GM12878 (cell line): Measurements from ENCODE around the gene ZGLP1. TPM values are rescaled to one million over a fixed set of nuclear protein-coding genes. Genes with fewer than 3 reads are reported as not detected.
A peak's percentile ranks its signal among the peaks of the same experiment; 100 is the strongest.

Experiments used
- BRCA1 ChIP-seq: IDR thresholded peaks from 2 replicates; pipeline ENCODE4 v1.6.1; 2011; ENCODE audit warnings: low read depth, low read length, improper control_type of control experiment
- CBX3 ChIP-seq: fragments of 200-600 bp; sonication (generic); IDR thresholded peaks from 2 replicates; pipeline ENCODE4 v1.6.1; 2016; ENCODE audit warnings: low read depth, borderline replicate concordance
- CHD2 ChIP-seq: IDR thresholded peaks from 2 replicates; pipeline ENCODE4 v1.6.1; 2011; ENCODE audit warnings: low read depth, low read length, improper control_type of control experiment, borderline replicate concordance
- FOS ChIP-seq: IDR thresholded peaks from 3 replicates; pipeline ENCODE4 v1.6.1; 2011; ENCODE audit warnings: borderline replicate concordance; ENCODE audit not compliant: insufficient read length; ENCODE audit errors: extremely low read depth
- GATAD2B ChIP-seq: fragments of 450-650 bp; conservative IDR thresholded peaks from 2 replicates; pipeline ENCODE4 v1.6.1; 2017; ENCODE audit warnings: low read depth, mild to moderate bottlenecking, moderate library complexity
- HDAC6 ChIP-seq: fragments of 200-600 bp; sonication (generic); IDR thresholded peaks from one replicate; pipeline ENCODE4 v1.8.0; 2017; ENCODE audit warnings: antibody characterized with exemption; ENCODE audit not compliant: unreplicated experiment
- IKZF1 ChIP-seq: fragments of 450-650 bp; conservative IDR thresholded peaks from 2 replicates; pipeline ENCODE4 v1.6.1; 2017; ENCODE audit warnings: antibody characterized with exemption, mild to moderate bottlenecking
- JUNB ChIP-seq: IDR thresholded peaks from 2 replicates; pipeline ENCODE4 v1.6.1; 2016; ENCODE audit warnings: antibody characterized with exemption, mild to moderate bottlenecking
- KAT2A ChIP-seq: conservative IDR thresholded peaks from 2 replicates; pipeline ENCODE4 v1.6.1; 2011; ENCODE audit warnings: low read depth, low read length; ENCODE audit not compliant: control insufficient read depth
- MLLT1 ChIP-seq: fragments of 450-650 bp; IDR thresholded peaks from 2 replicates; pipeline ENCODE4 v1.6.1; 2016; ENCODE audit warnings: mild to moderate bottlenecking
- MTA3 ChIP-seq: IDR thresholded peaks from 2 replicates; pipeline ENCODE4 v1.6.1; 2012; ENCODE audit warnings: low read length, inconsistent platforms, borderline replicate concordance
- NBN ChIP-seq: fragments of 450-650 bp; IDR thresholded peaks from 2 replicates; pipeline ENCODE4 v1.6.1; 2016
- NFIC ChIP-seq: IDR thresholded peaks from 2 replicates; pipeline ENCODE4 v1.6.1; 2012; ENCODE audit warnings: low read depth, mild to moderate bottlenecking, inconsistent platforms, low read length, moderate library complexity
- NR2C1 ChIP-seq: fragments of 450-650 bp; IDR thresholded peaks from 2 replicates; pipeline ENCODE4 v1.6.1; 2017; ENCODE audit warnings: antibody characterized with exemption, mild to moderate bottlenecking, moderate library complexity
- PAX8 ChIP-seq: fragments of 450-650 bp; IDR thresholded peaks from 2 replicates; pipeline ENCODE4 v1.6.1; 2017; ENCODE audit warnings: mild to moderate bottlenecking, moderate library complexity
- PBX3 ChIP-seq: IDR thresholded peaks from 2 replicates; pipeline ENCODE4 v1.6.1; 2011; ENCODE audit warnings: mild to moderate bottlenecking, low read depth, low read length, moderate library complexity; ENCODE audit not compliant: insufficient replicate concordance
- PML ChIP-seq: IDR thresholded peaks from 2 replicates; pipeline ENCODE4 v1.6.1; 2012; ENCODE audit warnings: low read length, inconsistent platforms
- RAD21 ChIP-seq: IDR thresholded peaks from 2 replicates; pipeline ENCODE4 v1.6.1; 2011; ENCODE audit warnings: mild to moderate bottlenecking, low read depth, low read length, moderate library complexity; ENCODE audit not compliant: insufficient read depth
- RAD51 ChIP-seq: fragments of 450-650 bp; IDR thresholded peaks from 2 replicates; pipeline ENCODE4 v1.6.1; 2016; ENCODE audit warnings: moderate library complexity, mild to moderate bottlenecking, inconsistent platforms
- RB1 ChIP-seq: fragments of 450-650 bp; formaldehyde crosslinking; IDR thresholded peaks from 2 replicates; pipeline ENCODE4 v1.6.1; 2017; ENCODE audit warnings: mild to moderate bottlenecking, borderline replicate concordance
- SMARCA5 ChIP-seq: fragments of 450-650 bp; IDR thresholded peaks from 2 replicates; pipeline ENCODE4 v1.6.1; 2017; ENCODE audit warnings: mild to moderate bottlenecking
- SMC3 ChIP-seq: IDR thresholded peaks from 2 replicates; pipeline ENCODE4 v1.6.1; 2011; ENCODE audit warnings: low read length, improper control_type of control experiment, borderline replicate concordance
- SPI1 ChIP-seq: IDR thresholded peaks from 2 replicates; pipeline ENCODE4 v1.6.1; 2011; ENCODE audit warnings: low read depth, mild to moderate bottlenecking, low read length, moderate library complexity, borderline replicate concordance; ENCODE audit not compliant: insufficient read depth
- YY1 ChIP-seq: IDR thresholded peaks from 2 replicates; pipeline ENCODE4 v1.6.1; 2011; ENCODE audit warnings: low read depth, mild to moderate bottlenecking, low read length
- polyA plus RNA-seq, 11 experiments: library from polyadenylated mRNA; depleted of rRNA in 4 of 11; unstranded in 6 of 11; stranded (reverse) in 5 of 11; fragments of >200 nt; fragmentation: Nextera tagmentation in 4 of 11; fragmentation: Illumina TruSeq in 1 of 11; extraction: Ambion mirVana in 4 of 11; extraction: Trizol in 1 of 11; gene quantifications; 1 replicate in 1 of 11; 2 replicates in 10 of 11; pipeline versions ENCODE4 v1.2.1 to v1.2.3, GENCODE V29; 2011 to 2016; ENCODE audit warnings: inconsistent platforms in 2 of 11, missing spikeins in 2 of 11, low read depth in 1 of 11
- total RNA-seq, 4 experiments: library from RNA; depleted of rRNA in 3 of 4; stranded (reverse); fragments of >200 nt in 3 of 4; fragmentation: Illumina TruSeq in 1 of 4; extraction: Trizol in 1 of 4; gene quantifications; 2 replicates each; pipeline versions ENCODE4 v1.2.1 to v1.2.3, GENCODE V29; 2013 to 2021
- TF ChIP-seq, protein P1 (sequence below): fragments of 150-350 bp; IDR thresholded peaks from 2 replicates; pipeline ENCODE4 v1.6.1; 2014; ENCODE audit warnings: mild to moderate bottlenecking, low read depth, low read length
- TF ChIP-seq, protein P2 (sequence below): fragments of 450-650 bp; IDR thresholded peaks from 2 replicates; pipeline ENCODE4 v1.6.1; 2016; ENCODE audit warnings: mild to moderate bottlenecking

Gene ZGLP1
- total and polyA plus RNA-seq, 10 of the 15 experiments (the other 5 are each of a cell fraction or from before 2014, with no cell fraction given): 0.29 to 5.6 (median 1.3) TPM

- TF ChIP-seq RAD21: no peak
- TF ChIP-seq PAX8: no peak
- peak; percentile 72; the same call in 1 of the 2 replicates for TF ChIP-seq MTA3
- TF ChIP-seq SMARCA5: no peak
- TF ChIP-seq SPI1: no peak
- no peak for TF ChIP-seq NBN
- no peak for TF ChIP-seq KAT2A
- 0 out of 2 replicates have a peak, but pooled peaks have one; percentile 42 for TF ChIP-seq GATAD2B
- TF ChIP-seq NFIC: no peak; the same call in 1 of the 2 replicates
- TF ChIP-seq, protein P1, sequence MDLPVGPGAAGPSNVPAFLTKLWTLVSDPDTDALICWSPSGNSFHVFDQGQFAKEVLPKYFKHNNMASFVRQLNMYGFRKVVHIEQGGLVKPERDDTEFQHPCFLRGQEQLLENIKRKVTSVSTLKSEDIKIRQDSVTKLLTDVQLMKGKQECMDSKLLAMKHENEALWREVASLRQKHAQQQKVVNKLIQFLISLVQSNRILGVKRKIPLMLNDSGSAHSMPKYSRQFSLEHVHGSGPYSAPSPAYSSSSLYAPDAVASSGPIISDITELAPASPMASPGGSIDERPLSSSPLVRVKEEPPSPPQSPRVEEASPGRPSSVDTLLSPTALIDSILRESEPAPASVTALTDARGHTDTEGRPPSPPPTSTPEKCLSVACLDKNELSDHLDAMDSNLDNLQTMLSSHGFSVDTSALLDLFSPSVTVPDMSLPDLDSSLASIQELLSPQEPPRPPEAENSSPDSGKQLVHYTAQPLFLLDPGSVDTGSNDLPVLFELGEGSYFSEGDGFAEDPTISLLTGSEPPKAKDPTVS: no peak
- TF ChIP-seq NR2C1: no peak
- TF ChIP-seq RB1: no peak
- no peak for TF ChIP-seq BRCA1
- TF ChIP-seq FOS: no peak
- TF ChIP-seq CHD2: 0 out of 2 replicates have a peak, but pooled peaks have one; percentile 20
- peak; percentile 77; the same call in 1 of the 2 replicates for TF ChIP-seq PML
- TF ChIP-seq, protein P2, sequence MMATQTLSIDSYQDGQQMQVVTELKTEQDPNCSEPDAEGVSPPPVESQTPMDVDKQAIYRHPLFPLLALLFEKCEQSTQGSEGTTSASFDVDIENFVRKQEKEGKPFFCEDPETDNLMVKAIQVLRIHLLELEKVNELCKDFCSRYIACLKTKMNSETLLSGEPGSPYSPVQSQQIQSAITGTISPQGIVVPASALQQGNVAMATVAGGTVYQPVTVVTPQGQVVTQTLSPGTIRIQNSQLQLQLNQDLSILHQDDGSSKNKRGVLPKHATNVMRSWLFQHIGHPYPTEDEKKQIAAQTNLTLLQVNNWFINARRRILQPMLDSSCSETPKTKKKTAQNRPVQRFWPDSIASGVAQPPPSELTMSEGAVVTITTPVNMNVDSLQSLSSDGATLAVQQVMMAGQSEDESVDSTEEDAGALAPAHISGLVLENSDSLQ: no peak
- TF ChIP-seq SMC3: no peak
- TF ChIP-seq YY1: no peak
- no peak for TF ChIP-seq CBX3
- no peak for TF ChIP-seq MLLT1
- no peak for TF ChIP-seq PBX3
- TF ChIP-seq RAD51: peak; percentile 39; the same call in 1 of the 2 replicates
- no peak for TF ChIP-seq JUNB
- no peak for TF ChIP-seq HDAC6
- peak; percentile 51 for TF ChIP-seq IKZF1
These were observed 22.5 kb downstream of the ZGLP1 start, which contains the start of gene ICAM4 (continued) for GRCh38 chr19:10286803-10287737.
